Vagina (tissue), 2 donors: Measurements from ENCODE around the gene FCGR3B.
"Not testable (repeated sequence)": the region's sequence is repeated elsewhere in the genome, so short reads cannot be mapped to it uniquely, and the experiment has no call there.

ENCODE experiments used
- POLR2A ChIP-seq, 2 donors: fragments of 450-650 bp; IDR thresholded peaks; one replicate each; pipeline ENCODE4 v1.6.1; 2017; ENCODE audit warnings: antibody characterized with exemption in 2 of 2, mild to moderate bottlenecking in 2 of 2, moderate library complexity in 2 of 2
- TF ChIP-seq, protein P1 (sequence below), 3 experiments: fragments of 450-650 bp in 2 of 3; fragments of 200-600 bp in 1 of 3; sonication (generic) in 1 of 3; IDR thresholded peaks; one replicate each; pipeline ENCODE4 v1.5.1; 2017 to 2019; ENCODE audit warnings: antibody characterized with exemption in 3 of 3, mild to moderate bottlenecking in 2 of 3, moderate library complexity in 2 of 3

- TF ChIP-seq, protein P1, sequence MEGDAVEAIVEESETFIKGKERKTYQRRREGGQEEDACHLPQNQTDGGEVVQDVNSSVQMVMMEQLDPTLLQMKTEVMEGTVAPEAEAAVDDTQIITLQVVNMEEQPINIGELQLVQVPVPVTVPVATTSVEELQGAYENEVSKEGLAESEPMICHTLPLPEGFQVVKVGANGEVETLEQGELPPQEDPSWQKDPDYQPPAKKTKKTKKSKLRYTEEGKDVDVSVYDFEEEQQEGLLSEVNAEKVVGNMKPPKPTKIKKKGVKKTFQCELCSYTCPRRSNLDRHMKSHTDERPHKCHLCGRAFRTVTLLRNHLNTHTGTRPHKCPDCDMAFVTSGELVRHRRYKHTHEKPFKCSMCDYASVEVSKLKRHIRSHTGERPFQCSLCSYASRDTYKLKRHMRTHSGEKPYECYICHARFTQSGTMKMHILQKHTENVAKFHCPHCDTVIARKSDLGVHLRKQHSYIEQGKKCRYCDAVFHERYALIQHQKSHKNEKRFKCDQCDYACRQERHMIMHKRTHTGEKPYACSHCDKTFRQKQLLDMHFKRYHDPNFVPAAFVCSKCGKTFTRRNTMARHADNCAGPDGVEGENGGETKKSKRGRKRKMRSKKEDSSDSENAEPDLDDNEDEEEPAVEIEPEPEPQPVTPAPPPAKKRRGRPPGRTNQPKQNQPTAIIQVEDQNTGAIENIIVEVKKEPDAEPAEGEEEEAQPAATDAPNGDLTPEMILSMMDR (IDR thresholded peaks at IDR 0.05): not testable (repeated sequence)
- TF ChIP-seq POLR2A (IDR thresholded peaks at IDR 0.05): not testable (repeated sequence)
These were observed 11.7 kb upstream of the FCGR3B start for GRCh38 chr1:161642697-161643096.
